GM23248 (cell line): Measurements from ENCODE around the gene TFEC. TPM values are rescaled to one million over a fixed set of nuclear protein-coding genes. Genes with fewer than 3 reads are reported as not detected.

Source experiments
- DNase-seq: peaks from one replicate; pipeline ENCODE4 v3.0.0-alpha.2; 2015
- H2AFZ ChIP-seq: fragments of 200-600 bp; sonication (generic); 2 replicates; pipeline ENCODE4 v1.6.1; 2016; ENCODE audit warnings: antibody characterized with exemption
- H3F3A ChIP-seq: fragments of 200-600 bp; sonication (generic); 2 replicates; pipeline ENCODE4 v1.6.1; 2016; ENCODE audit warnings: mild to moderate bottlenecking, antibody characterized with exemption, mixed run types; ENCODE audit not compliant: insufficient read depth
- H3K27ac ChIP-seq: fragments of 200-600 bp; sonication (generic); 2 replicates; pipeline ENCODE4 v1.5.1; 2016; ENCODE audit warnings: mild to moderate bottlenecking
- H3K27me3 ChIP-seq: fragments of 200-600 bp; sonication (generic); replicated peaks from 2 replicates; pipeline ENCODE4 v1.6.1; 2016; ENCODE audit warnings: mild to moderate bottlenecking; ENCODE audit not compliant: insufficient read depth
- H3K36me3 ChIP-seq: fragments of 200-600 bp; sonication (generic); 2 replicates; pipeline ENCODE4 v1.6.1; 2016; ENCODE audit warnings: low read depth, mild to moderate bottlenecking
- H3K4me1 ChIP-seq: fragments of 200-600 bp; sonication (generic); 2 replicates; pipeline ENCODE4 v1.6.1; 2016; ENCODE audit warnings: mild to moderate bottlenecking; ENCODE audit not compliant: insufficient read depth
- H3K4me2 ChIP-seq: fragments of 200-600 bp; sonication (generic); one replicate; pipeline ENCODE4 v1.6.1; 2016; ENCODE audit warnings: mild to moderate bottlenecking; ENCODE audit not compliant: unreplicated experiment
- H3K4me3 ChIP-seq: fragments of 200-600 bp; sonication (generic); 2 replicates; pipeline ENCODE4 v1.5.1; 2016; ENCODE audit warnings: mild to moderate bottlenecking
- H3K79me2 ChIP-seq: fragments of 200-600 bp; sonication (generic); 2 replicates; pipeline ENCODE4 v1.6.1; 2016; ENCODE audit warnings: mild to moderate bottlenecking; ENCODE audit not compliant: insufficient read depth
- H3K9ac ChIP-seq: fragments of 200-600 bp; sonication (generic); 2 replicates; pipeline ENCODE4 v1.6.1; 2016; ENCODE audit warnings: mild to moderate bottlenecking
- H3K9me2 ChIP-seq: fragments of 200-600 bp; sonication (generic); 2 replicates; pipeline ENCODE4 v1.6.1; 2016; ENCODE audit warnings: mixed run types, mild to moderate bottlenecking, moderate library complexity; ENCODE audit not compliant: insufficient read depth
- H3K9me3 ChIP-seq: fragments of 200-600 bp; sonication (generic); one replicate; pipeline ENCODE4 v1.6.1; 2017; ENCODE audit warnings: low read depth
- H4K20me1 ChIP-seq: fragments of 200-600 bp; sonication (generic); 2 replicates; pipeline ENCODE4 v1.6.0; 2016; ENCODE audit not compliant: insufficient read depth
- EZH2 ChIP-seq: fragments of 200-600 bp; sonication (generic); IDR thresholded peaks from 2 replicates; pipeline ENCODE4 v1.6.1; 2018; ENCODE audit warnings: antibody characterized with exemption, mild to moderate bottlenecking; ENCODE audit not compliant: insufficient read depth, poor library complexity, severe bottlenecking
- EZH2phosphoT487 ChIP-seq: fragments of 200-600 bp; sonication (generic); IDR thresholded peaks from 2 replicates; pipeline ENCODE4 v1.6.1; 2018; ENCODE audit warnings: antibody characterized with exemption, moderate library complexity, mild to moderate bottlenecking, low read depth; ENCODE audit not compliant: insufficient read depth
- WGBS, 2 experiments: methylation state at CpG; one replicate each; pipeline ENCODE4 v1.1.6; 2015 to 2017; ENCODE audit warnings: low lambda C conversion rate in 2 of 2, low coverage in 1 of 2; ENCODE audit errors: missing lambda C conversion rate in 2 of 2; 5-methylcytosine and 5-hydroxymethylcytosine counted together
- in situ Hi-C: fragments of 300-500 bp; cut with MboI; formaldehyde crosslinking; loops from 2 replicates; pipeline ENCODE4 v1.15.0; 2020
- polyA plus RNA-seq: library from polyadenylated mRNA; unstranded; fragments of >200 nt; fragmentation: Nextera tagmentation; extraction: Ambion mirVana; gene quantifications from 2 replicates; pipeline ENCODE4 v1.2.1, GENCODE V29; 2016
- total RNA-seq: library from RNA; depleted of rRNA; stranded (reverse); fragments of >200 nt; shearing (Covaris generic); gene quantifications from 2 replicates; pipeline ENCODE4 v1.2.3, GENCODE V29; 2014

The TFEC gene
- total and polyA plus RNA-seq, 2 experiments from 2014 or later = not detected

DNA sequence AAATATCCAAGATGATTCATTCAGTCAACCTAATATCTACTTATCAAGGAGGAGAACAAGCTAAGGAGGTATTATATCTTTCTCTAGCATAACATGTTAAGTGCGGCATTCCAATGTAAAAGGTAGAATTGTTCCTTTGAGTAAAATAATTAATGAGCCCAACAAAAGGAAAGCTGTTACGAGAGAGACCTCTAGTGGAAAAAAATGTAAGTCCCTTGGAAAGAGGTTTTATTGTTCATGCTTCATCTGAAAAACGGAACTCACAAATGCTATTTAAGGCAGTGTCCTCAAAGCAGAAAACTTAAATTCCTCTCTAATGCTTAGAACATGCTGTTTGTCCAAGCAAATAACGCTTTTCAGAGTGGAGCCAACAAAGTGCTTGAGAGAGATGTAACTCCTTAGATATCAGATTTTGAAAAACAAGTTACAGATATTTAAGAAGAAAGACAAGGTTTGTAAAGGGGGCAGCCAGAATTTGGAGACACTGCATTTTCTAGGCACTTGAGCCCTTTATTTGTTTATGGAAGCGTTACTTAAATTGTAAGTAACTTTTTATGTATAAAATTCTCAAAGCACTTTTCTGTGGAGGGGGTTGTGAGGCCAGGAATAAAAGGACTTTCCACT lies 119.9 kb downstream of the TFEC start:
- H3K36me3 ChIP-seq = no peaks in the 10 kb centered on the region
- H3K9me2 ChIP-seq = no peaks in the 10 kb centered on the region
- peak overlapping the region; percentile 47 for H3K4me2 ChIP-seq
- H3K4me1 ChIP-seq = peaks cover 5% of the 10 kb centered on the region; the same call in 1 of the 2 replicates
- DNase-seq = peak; percentile 41
- 2 to 3% methylated on average over 5 of the region's 5 CpGs for WGBS, 2 experiments
- H3K27ac ChIP-seq = no peak overlapping the region
- H3K9me3 ChIP-seq = no peaks in the 10 kb centered on the region
- peak overlapping the region; percentile 54 for H2AFZ ChIP-seq
- no peak overlapping the region for H3K9ac ChIP-seq
- no peaks in the 10 kb centered on the region for H3K79me2 ChIP-seq
- no peaks in the 10 kb centered on the region for H3K27me3 ChIP-seq
- H3K4me3 ChIP-seq = no peak overlapping the region
- no peaks in the 10 kb centered on the region for H3F3A ChIP-seq
- in situ Hi-C loops = no loop called here
- H4K20me1 ChIP-seq = no peaks in the 10 kb centered on the region
- TF ChIP-seq EZH2phosphoT487 (no peak), EZH2 (no peak)

DNA sequence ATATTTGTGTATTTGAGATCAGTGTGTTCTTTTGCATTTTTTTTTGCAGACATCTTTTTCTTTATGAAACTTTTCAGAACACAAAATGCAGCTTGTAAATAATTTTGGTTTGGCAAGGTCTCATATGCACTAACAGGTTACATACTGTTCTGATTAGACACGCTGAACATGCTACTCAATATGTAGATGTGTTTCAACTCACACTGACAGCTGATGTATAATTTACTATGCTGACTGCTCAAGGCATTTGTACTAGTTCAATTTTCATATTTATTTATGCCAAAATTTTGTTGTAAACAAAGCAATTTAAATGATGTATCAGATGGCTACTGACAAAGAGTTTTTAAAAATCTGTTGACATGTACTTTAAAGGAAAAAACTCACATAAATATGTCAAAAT lies 123.8 kb downstream of the TFEC start:
- Histone ChIP-seq H2AFZ (no peak overlapping the region), H3K9ac (no peak overlapping the region), H4K20me1 (no peaks in the 10 kb centered on the region), H3K79me2 (no peaks in the 10 kb centered on the region), H3K4me1 (peaks cover 5% of the 10 kb centered on the region; the same call in 1 of the 2 replicates), H3K4me2 (no peak overlapping the region), H3K4me3 (no peak overlapping the region), H3K27ac (no peak overlapping the region), H3K9me2 (no peaks in the 10 kb centered on the region), H3K27me3 (no peaks in the 10 kb centered on the region), H3K9me3 (no peaks in the 10 kb centered on the region), H3K36me3 (no peaks in the 10 kb centered on the region), H3F3A (no peaks in the 10 kb centered on the region)
- in situ Hi-C loops = no loop called here
- DNase-seq = no peak
- TF ChIP-seq EZH2 (no peak), EZH2phosphoT487 (no peak)
- 61 to 66% methylated on average over 1 of the region's 1 CpG for WGBS, 2 experiments

GRCh38 chr7:115889669-115889984 lies 140.9 kb downstream of the TFEC start:
- no peaks in the 10 kb centered on the region for H3F3A ChIP-seq
- in situ Hi-C loops = no loop called here
- H3K9ac ChIP-seq = no peak overlapping the region
- no peaks in the 10 kb centered on the region for H3K4me1 ChIP-seq
- no peaks in the 10 kb centered on the region for H3K27me3 ChIP-seq
- no peak overlapping the region for H3K4me3 ChIP-seq
- no peaks in the 10 kb centered on the region for H3K36me3 ChIP-seq
- 51 to 56% methylated on average over 3 of the region's 3 CpGs for whole genome bisulfite sequencing, 2 experiments
- H3K79me2 ChIP-seq = no peaks in the 10 kb centered on the region
- H4K20me1 ChIP-seq = no peaks in the 10 kb centered on the region
- TF ChIP-seq EZH2 = no peak
- no peak for TF ChIP-seq EZH2phosphoT487
- no peaks in the 10 kb centered on the region for H3K9me2 ChIP-seq
- H3K27ac ChIP-seq = no peak overlapping the region
- no peaks in the 10 kb centered on the region for H3K9me3 ChIP-seq
- H3K4me2 ChIP-seq = no peak overlapping the region
- no peak for DNase-seq
- H2AFZ ChIP-seq = no peak overlapping the region

- Histone ChIP-seq H3K9me2 (no peaks in the 10 kb centered on the region), H3K9ac (no peak overlapping the region), H3K36me3 (no peaks in the 10 kb centered on the region), H3K27ac (no peak overlapping the region), H4K20me1 (no peaks in the 10 kb centered on the region), H3K4me2 (no peak overlapping the region), H3K79me2 (no peaks in the 10 kb centered on the region), H3K9me3 (no peaks in the 10 kb centered on the region), H3K4me1 (no peaks in the 10 kb centered on the region), H3K4me3 (no peak overlapping the region), H3K27me3 (no peaks in the 10 kb centered on the region), H3F3A (no peaks in the 10 kb centered on the region), H2AFZ (no peak overlapping the region)
- no peak for DNase-seq
- TF ChIP-seq EZH2 (no peak), EZH2phosphoT487 (no peak)
- WGBS, 2 experiments = 52 to 55% methylated on average over 11 of the region's 11 CpGs
- in situ Hi-C loops = no loop called here
Measured at GRCh38 chr7:115888981-115889668, 141.4 kb downstream of the TFEC start.
